Daoy (cell line): ENCODE results near the gene SMOC1. TPM values are rescaled to one million over a fixed set of nuclear protein-coding genes. Genes with fewer than 3 reads are reported as not detected.
"Not testable (repeated sequence)": the region's sequence is repeated elsewhere in the genome, so short reads cannot be mapped to it uniquely, and the experiment has no call there.

ENCODE experiments used
- DNase-seq: peaks from one replicate; pipeline ENCODE4 v3.0.0-alpha.2; 2015; ENCODE audit warnings: low read depth
- total RNA-seq: library from RNA; depleted of rRNA; stranded (reverse); fragments of >200 nt; shearing (Covaris generic); gene quantifications from 2 replicates; pipeline ENCODE4 v1.2.3, GENCODE V29; 2014

SMOC1 gene
- total RNA-seq, 1 experiment from 2014 or later: 5.9 TPM

- DNase-seq: no peak
These were observed 17.8 kb downstream of the SMOC1 start for GRCh38 chr14:69896972-69897371.

GRCh38 chr14:69900603-69901002 lies 21.4 kb downstream of the SMOC1 start:
- no peak for DNase-seq

DNA sequence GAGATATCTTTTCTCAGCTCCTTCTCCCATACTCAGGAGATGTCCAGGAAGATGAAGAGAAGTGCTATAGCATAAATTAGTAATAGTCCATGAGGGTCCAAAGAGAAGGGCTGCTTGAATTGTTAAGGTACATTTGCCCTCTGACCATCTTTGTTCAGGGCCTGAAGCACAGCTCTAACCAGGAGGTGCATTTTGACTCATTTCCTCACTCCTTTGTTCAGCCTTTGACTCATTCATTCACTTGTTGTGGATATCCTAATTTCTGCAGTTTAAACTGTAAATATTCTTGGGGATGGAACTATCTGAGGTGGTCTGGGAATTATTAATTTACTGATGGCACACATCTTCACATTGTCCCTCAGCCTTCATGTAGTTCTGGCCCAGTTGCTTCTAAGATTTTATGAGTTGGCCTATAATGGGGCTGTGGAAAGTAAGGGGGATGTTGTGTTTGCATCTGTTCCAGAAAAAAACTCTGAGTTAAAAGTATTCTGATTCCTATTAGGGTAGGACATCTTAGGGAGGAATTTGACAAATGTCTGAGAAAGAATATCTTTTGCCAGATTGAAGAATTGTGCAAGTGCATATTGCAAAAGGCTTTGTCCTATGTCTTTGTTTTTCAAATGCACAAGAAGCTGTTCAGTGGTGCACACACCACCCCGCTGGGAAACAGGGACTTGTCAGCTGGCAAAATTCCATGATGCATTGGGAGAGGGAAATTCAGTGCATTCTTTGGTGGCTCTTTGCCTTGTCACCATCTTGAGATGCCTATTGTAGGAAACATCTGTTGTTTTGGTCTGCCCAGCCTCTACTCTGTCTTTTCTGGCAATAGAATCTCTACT lies 22.1 kb downstream of the SMOC1 start:
- DNase-seq: peak; percentile 42

DNA sequence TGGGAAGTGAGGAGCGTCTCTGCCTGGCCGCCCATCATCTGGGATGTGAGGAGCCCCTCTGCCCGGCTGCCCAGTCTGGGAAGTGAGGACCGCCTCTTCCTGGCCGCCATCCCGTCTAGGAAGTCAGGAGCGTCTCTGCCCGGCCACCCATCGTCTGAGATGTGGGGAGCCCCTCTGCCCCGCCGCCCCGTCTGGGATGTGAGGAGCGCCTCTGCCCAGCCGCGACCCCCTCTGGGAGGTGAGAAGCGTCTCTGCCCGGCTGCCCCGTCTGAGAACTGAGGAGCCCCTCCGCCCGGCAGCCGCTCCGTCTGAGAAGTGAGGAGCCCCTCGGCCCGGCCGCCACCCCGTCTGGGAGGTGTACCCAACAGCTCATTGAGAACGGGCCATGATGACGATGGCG lies 23.8 kb downstream of the SMOC1 start:
- DNase-seq: not testable (repeated sequence)

GRCh38 chr14:69904246-69904645 lies 25.0 kb downstream of the SMOC1 start:
- DNase-seq: no peak

- DNase-seq: no peak
These were observed 27.0 kb downstream of the SMOC1 start for GRCh38 chr14:69906201-69906600.

DNA sequence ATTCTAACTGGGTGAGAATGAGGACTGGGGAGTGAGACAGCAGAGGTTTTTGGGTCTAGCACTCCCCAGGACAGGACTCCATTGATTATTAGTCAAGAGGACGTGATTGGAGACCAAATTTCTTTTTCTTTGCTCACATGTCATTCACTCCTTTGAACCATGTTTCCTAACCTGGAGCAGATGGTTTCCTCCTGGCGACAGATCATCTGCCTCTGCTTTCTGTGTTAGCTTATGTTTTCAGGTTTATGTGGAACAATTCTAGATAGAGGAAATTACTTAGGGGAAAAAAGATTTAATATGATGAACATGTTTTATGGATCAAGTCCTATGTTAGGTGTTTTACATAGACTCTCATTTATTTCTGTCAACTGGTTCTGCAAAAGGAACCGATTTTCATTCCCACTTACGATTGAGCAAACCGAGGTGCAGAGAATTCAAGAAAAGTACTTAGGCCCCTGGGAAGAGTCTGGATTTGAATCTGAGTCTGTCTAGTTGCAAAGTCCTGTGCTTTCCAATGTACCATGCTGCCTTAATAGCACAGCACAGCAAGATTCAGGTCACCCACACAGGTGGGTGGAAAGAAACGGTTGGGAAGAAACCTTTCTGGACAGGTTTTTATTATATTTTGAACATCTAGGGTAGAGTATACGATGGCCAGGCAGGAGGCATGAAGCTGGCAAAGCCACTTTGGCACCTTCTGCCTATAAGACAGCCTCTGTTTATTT lies 30.8 kb downstream of the SMOC1 start:
- no peak for DNase-seq

- no peak for DNase-seq
These were observed 31.7 kb downstream of the SMOC1 start for GRCh38 chr14:69910871-69911270.

DNA sequence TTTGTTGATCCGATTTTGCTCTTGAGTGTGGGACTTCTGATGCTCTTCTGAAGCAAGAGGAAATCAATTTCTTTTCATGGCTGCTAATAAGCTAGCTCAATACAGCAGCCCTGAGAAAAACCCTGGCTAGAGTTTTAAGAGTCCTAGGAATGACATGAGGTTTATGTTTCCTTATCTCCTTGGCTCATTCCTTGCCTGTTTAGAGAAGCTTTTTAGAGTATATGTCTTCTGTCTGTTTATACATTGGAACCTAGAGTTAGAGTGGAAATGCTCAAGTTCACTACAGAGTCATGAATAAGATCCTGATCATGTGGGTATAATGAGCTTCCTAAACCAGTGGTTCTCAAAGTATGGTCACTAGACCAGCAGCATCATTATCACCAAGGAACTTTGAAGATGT lies 34.5 kb downstream of the SMOC1 start:
- no peak for DNase-seq

GRCh38 chr14:69916396-69916795 lies 37.2 kb downstream of the SMOC1 start:
- no peak for DNase-seq

DNA sequence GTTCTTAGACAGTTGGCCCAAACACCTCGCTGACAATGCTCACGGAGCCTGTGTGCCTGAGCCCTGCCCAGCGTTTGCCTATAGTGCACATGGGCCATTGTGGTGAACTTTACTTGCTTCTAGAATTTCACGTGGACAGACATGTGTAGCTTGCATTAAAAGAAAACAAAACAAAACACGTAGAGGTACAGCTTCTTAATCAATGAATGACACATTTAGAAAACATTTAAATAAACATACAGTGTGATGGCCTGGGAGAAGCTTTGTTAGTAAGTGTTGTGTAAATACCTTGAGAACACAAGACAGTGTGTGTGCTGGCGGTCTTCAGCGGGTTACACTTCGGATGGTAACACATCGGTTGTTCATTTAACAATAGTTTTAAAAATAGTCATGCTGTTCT lies 38.1 kb downstream of the SMOC1 start:
- no peak for DNase-seq

DNA sequence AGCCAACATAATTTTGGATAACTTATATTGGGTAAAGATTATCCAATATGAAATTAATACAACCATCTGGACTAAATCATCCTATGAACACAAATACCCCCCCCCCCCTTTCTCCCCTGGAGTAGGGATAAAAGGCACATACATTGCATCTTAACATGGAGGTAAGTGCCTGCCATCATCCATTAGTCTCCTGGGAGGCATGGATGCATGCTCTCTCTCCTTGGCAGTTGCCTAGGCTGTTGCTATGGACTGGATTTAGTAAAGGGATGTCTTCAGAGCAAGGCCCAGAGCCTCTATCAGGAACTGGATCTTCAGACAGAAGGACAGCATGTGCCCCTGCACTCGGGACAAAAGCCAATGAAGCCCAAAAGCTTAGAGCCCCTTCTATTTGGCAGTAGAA lies 40.6 kb downstream of the SMOC1 start:
- DNase-seq: no peak

- peak; percentile 94 for DNase-seq
These were observed 41.8 kb downstream of the SMOC1 start for GRCh38 chr14:69921052-69921451.

- DNase-seq: no peak
These were observed 43.0 kb downstream of the SMOC1 start for GRCh38 chr14:69922198-69922597.

- DNase-seq: peak; percentile 38
These were observed 45.0 kb downstream of the SMOC1 start for GRCh38 chr14:69924201-69924600.

DNA sequence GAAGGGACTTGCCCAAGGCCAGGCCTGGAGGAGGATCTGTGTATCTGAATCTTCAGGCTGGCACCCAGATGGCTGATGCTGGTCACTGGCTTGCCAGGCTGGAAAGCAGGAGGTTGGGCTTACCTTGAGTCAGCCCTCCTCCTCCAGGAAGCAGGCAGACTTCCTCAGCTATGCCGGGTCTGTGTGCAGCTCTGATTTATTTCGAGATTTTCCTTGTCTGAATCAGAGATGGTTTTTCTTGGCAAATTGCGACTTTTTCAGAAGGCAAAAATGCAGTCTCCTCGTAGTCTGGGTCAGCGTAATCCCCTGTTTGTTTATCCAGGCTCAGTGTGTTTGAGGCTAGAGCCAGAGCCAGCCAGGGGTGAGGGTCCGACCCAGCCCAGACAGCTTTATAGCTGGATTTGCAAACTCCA lies 48.9 kb downstream of the SMOC1 start:
- DNase-seq: peak; percentile 54

- no peak for DNase-seq
These were observed 51.7 kb downstream of the SMOC1 start for GRCh38 chr14:69930780-69931379.

DNA sequence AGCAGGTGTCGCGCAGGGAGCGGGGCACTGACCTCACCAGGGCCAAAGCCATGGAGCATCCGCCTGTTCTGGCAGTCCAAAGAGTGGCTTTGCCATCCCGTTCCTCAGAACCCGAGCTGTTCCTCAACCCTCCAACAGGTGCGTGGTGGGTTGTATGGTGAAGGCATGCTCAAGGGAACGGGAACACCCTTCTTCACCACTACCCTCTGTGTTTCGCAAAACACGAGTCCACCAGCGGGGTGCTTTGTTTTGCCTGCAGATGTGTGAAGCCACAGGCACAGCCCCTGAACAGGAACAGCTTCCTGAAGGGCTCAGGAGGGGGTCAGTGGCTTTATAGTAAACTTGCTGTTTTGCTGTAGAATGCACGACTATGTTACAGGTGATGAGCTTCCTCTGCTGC lies 52.7 kb downstream of the SMOC1 start:
- no peak for DNase-seq

DNA sequence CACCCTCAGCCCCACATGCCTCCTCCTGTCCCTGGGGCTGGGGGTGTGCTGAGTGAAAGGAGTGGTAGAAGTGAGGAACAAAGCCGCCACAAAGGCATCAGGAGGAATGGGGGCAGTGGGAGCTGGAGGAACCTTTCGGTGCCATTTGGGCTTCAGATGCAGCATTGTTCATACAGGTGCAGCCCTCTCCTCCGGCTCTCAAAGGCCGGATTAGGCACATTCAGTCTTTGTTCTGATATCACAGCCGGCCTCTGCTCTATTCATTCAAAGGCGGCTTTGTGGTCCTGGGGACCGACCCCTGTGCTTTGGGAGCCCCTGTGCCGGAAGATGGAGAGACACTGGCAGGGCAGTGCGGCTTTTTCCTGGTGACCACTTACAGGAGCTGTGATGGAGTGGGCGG lies 53.2 kb downstream of the SMOC1 start:
- DNase-seq: no peak

DNA sequence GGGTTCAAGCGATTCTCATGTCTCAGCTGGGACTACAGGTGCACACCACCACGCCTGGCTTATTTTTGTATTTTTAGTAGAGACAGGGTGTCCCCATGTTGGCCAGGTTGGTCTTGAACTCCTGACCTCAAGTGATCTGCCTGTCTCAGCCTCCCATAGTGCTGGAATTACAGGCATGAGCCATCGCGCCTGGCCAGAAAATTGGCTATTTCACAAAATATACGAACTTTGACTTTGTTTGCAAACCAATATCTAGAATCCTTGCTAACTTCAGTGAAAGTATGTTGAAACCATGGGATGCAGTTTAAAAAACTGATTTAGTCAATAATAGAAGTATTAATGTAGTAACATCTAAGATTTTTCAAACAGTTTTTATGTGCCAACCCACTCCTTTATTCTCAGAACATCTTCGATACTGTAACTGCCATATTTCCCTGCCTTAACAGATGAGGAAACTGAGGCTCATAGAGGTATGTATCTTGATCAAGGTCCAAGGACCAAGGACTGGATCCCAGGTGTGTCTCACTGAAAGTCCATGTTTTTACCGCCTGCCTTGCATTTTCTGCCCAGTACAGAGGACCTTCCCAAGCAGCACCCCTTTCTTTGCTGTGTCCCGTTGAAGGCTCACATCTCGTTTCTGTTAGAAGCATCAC lies 54.5 kb downstream of the SMOC1 start:
- no peak for DNase-seq

- no peak for DNase-seq
These were observed 58.3 kb downstream of the SMOC1 start for GRCh38 chr14:69937367-69938081.

- DNase-seq: no peak
These were observed 59.5 kb downstream of the SMOC1 start for GRCh38 chr14:69938751-69939150.
